Measurements from ENCODE around the gene EVI5L. TPM values are rescaled to one million over a fixed set of nuclear protein-coding genes. Genes with fewer than 3 reads are reported as not detected.
A peak's percentile ranks its signal among the peaks of the same experiment; 100 is the strongest.

Gene EVI5L
- total and polyA plus RNA-seq, 4 donors = 1.4 to 5.0 (median 4.4) TPM

- TF ChIP-seq HNF4G (IDR thresholded peaks at IDR 0.05) (no peak), ZBTB33 (IDR thresholded peaks at IDR 0.05) (no peak)
Observed at GRCh38 chr19:7867092-7867844, 37.2 kb downstream of the EVI5L start (continued).

GRCh38 chr19:7868326-7868670 is 38.3 kb downstream of the EVI5L start:
- no peak overlapping the region for H3K27ac ChIP-seq (ENCODE audit: low read depth in 1 of 2, low read length in 2 of 2)
- H3K27me3 ChIP-seq (ENCODE audit: control insufficient read depth in 4 of 4, insufficient read depth in 4 of 4, low read length in 3 of 4) = peaks cover 0 to 5% (median 3%) of the 10 kb centered on the region in 4 donors
- H3K9me3 ChIP-seq (ENCODE audit: control insufficient read depth in 4 of 4, low read length in 3 of 4) = no peaks in the 10 kb centered on the region
- H3K4me3 ChIP-seq (ENCODE audit: low read depth in 1 of 3, low read length in 3 of 3) = no peak overlapping the region
- H3K36me3 ChIP-seq (ENCODE audit: control insufficient read depth in 4 of 4, insufficient read depth in 3 of 4, low read depth in 1 of 4, low read length in 3 of 4) = peaks cover 0 to 1% (median 0%) of the 10 kb centered on the region in 4 donors
- no peak for TF ChIP-seq RXRA (IDR thresholded peaks at IDR 0.05)
- TF ChIP-seq EGR1 (IDR thresholded peaks at IDR 0.05; ENCODE audit: low read depth in 2 of 2) = no peak
- TF ChIP-seq REST (IDR thresholded peaks at IDR 0.05) = no peak
- no peak for TF ChIP-seq SP1 (IDR thresholded peaks at IDR 0.05)
- no peak for TF ChIP-seq MAX (IDR thresholded peaks at IDR 0.05)
- no peak for TF ChIP-seq CTCF (IDR thresholded peaks at IDR 0.05; ENCODE audit: low read depth, low read length, missing input control)
- TF ChIP-seq TAF1 (conservative IDR thresholded peaks at IDR 0.05) = no peak
- DNase-seq (ENCODE audit: low spot score) = no peak
- peaks cover 9 to 32% (median 12%) of the 10 kb centered on the region in 4 donors for H3K4me1 ChIP-seq (ENCODE audit: control insufficient read depth in 4 of 4, insufficient read depth in 4 of 4, low read length in 3 of 4)
- 28% methylated on average over 21 of the region's 21 CpGs for WGBS
- no peak overlapping the region for H3K9ac ChIP-seq (ENCODE audit: low read depth in 1 of 2, low read length in 2 of 2)

GRCh38 chr19:7868671-7869452 is 38.8 kb downstream of the EVI5L start:
- Histone ChIP-seq H3K27me3 (ENCODE audit: control insufficient read depth in 4 of 4, insufficient read depth in 4 of 4, low read length in 3 of 4) (peaks cover 0 to 7% (median 5%) of the 10 kb centered on the region in 4 donors), H3K36me3 (ENCODE audit: control insufficient read depth in 4 of 4, insufficient read depth in 3 of 4, low read depth in 1 of 4, low read length in 3 of 4) (peaks cover 0 to 1% (median 0%) of the 10 kb centered on the region in 4 donors), H3K9me3 (ENCODE audit: control insufficient read depth in 4 of 4, low read length in 3 of 4) (no peaks in the 10 kb centered on the region), H3K4me1 (ENCODE audit: control insufficient read depth in 4 of 4, insufficient read depth in 4 of 4, low read length in 3 of 4) (peaks cover 9 to 32% (median 12%) of the 10 kb centered on the region in 4 donors), H3K9ac (ENCODE audit: low read depth in 1 of 2, low read length in 2 of 2) (no peak overlapping the region), H3K27ac (ENCODE audit: low read depth in 1 of 2, low read length in 2 of 2) (peak overlapping the region in 1 of 2 donors; percentile 41), H3K4me3 (ENCODE audit: low read depth in 1 of 3, low read length in 3 of 3) (peak overlapping the region in 2 of 3 donors; percentile 47 to 49)
- peak; percentile 81 for DNase-seq (ENCODE audit: low spot score)
- WGBS = 2% methylated on average over 67 of the region's 67 CpGs
- peak; percentile 65 for TF ChIP-seq CTCF (IDR thresholded peaks at IDR 0.05; ENCODE audit: low read depth, low read length, missing input control)
- TF ChIP-seq FOXA2 (IDR thresholded peaks at IDR 0.05) = no peak
- TF ChIP-seq MAX (IDR thresholded peaks at IDR 0.05) = no peak
- TF ChIP-seq SP1 (IDR thresholded peaks at IDR 0.05) = peak; percentile 21
- TF ChIP-seq YY1 (IDR thresholded peaks at IDR 0.05) = no peak
- no peak for TF ChIP-seq EGR1 (IDR thresholded peaks at IDR 0.05; ENCODE audit: low read depth in 2 of 2)
- TF ChIP-seq NR2F2 (IDR thresholded peaks at IDR 0.05) = no peak
- TF ChIP-seq FOXA1 (IDR thresholded peaks at IDR 0.05) = no peak
- no peak for TF ChIP-seq TAF1 (conservative IDR thresholded peaks at IDR 0.05)
- TF ChIP-seq HNF4A (conservative IDR thresholded peaks at IDR 0.05) = no peak
